HG03442 (cell line): ENCODE results near the gene C16orf54.
"Not testable (repeated sequence)": the region's sequence is repeated elsewhere in the genome, so short reads cannot be mapped to it uniquely, and the experiment has no call there.

Experiments
- ATAC-seq: cut with Tn5 transposase; IDR thresholded peaks from one replicate; pipeline ENCODE4 v1.9.1; 2021; ENCODE audit warnings: mild to moderate bottlenecking, moderate library complexity; ENCODE audit not compliant: unreplicated experiment

Gene C16orf54

GRCh38 chr16:29710227-29711219 is 35.3 kb downstream of the C16orf54 start:
- no peak for ATAC-seq

GRCh38 chr16:29709657-29710056 is 36.1 kb downstream of the C16orf54 start:
- ATAC-seq = not testable (repeated sequence)

DNA sequence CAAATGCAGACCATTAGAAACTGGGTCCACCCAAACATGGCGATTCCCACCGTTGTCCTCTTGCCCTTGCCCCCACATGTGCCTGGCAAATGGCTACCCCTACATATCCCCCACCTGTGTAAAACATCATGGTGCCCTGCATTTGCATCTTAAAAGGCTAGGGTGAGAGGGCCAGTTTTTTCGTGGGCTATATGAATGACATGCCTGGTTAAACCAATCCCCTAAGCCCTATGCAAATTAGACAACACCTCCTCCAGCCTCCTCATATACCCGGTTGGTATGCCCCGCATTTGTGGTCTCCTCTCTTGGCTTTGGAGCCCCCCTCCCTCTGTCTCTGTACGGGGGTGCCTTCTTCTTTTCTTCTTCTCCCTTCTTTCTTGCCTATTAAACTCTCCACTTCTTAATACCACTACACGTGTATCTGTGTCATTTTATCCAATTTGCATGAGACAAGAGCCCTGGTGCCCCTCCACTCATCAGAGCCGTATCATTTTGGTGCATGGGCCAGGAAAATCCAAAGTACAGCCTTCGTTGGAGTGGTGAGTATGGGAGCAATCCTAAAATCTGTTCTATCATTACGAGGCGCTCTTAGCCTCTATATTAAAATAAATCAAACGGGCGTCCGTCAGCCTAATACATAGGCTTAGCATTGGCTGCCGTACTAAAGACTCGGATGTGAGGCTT is 36.7 kb downstream of the C16orf54 start:
- no peak for ATAC-seq

DNA sequence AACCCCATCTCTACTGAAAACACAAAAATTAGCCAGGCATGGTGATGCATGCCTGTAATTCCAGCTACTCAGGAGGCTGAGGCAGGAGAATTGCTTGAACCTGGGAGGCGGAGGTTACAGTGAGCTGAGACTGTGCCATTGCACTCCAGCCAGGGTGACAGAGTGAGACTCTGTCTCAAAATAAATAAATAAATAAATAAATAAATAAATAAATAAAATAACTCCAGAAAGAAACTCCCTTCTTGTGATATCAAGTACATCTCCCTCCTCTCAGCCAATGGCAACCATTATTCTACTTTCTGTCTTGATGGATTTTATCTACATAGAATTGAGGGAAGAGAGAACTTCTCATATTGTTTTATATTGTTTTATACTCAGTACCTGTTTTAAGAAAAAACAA is 38.6 kb downstream of the C16orf54 start:
- ATAC-seq = not testable (repeated sequence)

DNA sequence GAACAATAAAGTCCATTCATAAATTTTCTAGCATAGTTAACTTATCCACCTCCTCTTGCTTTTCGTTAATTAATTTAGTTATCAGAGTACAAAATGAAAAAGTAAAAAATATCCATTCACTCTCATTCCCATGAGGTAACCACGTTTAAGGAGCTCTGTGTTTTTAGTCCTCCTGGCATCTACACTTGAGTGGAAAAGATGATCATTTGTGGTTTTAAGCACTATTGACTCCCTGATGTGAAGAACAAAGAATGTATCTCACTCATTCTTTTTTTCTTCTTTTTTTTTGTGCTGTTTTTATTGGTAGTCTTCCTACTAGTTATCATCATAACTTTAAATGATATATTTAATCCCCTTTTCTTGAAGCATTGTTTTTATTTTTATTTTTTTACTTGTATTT is 40.8 kb downstream of the C16orf54 start:
- ATAC-seq = no peak

GRCh38 chr16:29702269-29702668 is 43.5 kb downstream of the C16orf54 start:
- no peak for ATAC-seq

DNA sequence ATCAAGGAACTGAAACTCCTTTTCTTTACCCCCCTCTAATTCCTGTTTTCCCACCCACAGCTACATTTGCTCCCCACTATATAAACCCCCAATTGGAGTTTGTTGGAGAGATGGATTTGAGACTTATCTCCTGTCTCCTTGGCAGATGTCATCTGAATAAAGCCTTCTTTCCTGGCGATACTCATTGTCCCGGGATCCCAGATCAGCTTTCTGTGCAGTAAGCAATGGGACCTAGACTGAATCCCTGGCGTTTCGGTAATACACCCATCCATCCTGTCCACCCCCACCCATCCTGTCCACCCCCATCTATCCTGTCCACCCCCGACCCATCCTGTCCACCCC is 44.6 kb downstream of the C16orf54 start:
- no peak for ATAC-seq

DNA sequence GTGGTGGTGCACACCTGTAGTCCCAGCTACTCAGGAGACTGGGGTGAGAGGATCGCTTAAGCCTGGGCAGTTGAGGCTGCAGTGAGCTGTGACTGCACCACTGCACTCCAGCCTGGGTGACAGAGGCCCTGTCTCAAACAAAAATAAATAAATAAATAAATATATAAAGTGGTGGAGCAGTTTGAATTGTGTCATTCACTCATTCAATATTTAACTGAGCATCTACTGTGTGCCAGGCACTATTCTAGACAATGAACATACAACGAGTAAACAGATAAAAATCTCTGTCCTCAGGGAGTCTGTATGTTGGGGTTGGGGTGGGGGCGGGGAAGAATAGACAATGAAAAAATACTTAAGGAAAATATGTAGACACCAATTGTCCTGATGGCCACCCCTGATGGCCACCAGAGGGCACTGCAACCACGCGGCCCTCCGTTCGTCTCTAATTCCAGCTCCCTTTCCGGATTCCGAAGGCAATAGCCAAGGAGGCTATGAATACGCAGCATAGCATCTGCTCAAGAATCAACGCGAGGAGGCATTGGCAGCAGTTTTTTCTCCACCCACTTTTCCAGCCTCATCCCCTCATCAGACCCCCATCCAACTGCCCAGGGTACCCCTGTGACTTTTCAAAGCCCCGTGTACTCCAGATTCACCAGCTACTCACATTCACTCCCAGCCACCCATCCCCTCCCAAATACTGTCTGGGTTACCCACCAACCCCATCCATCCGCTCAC is 45.4 kb downstream of the C16orf54 start:
- no peak for ATAC-seq

GRCh38 chr16:29699324-29700219 is 46.2 kb downstream of the C16orf54 start:
- no peak for ATAC-seq

DNA sequence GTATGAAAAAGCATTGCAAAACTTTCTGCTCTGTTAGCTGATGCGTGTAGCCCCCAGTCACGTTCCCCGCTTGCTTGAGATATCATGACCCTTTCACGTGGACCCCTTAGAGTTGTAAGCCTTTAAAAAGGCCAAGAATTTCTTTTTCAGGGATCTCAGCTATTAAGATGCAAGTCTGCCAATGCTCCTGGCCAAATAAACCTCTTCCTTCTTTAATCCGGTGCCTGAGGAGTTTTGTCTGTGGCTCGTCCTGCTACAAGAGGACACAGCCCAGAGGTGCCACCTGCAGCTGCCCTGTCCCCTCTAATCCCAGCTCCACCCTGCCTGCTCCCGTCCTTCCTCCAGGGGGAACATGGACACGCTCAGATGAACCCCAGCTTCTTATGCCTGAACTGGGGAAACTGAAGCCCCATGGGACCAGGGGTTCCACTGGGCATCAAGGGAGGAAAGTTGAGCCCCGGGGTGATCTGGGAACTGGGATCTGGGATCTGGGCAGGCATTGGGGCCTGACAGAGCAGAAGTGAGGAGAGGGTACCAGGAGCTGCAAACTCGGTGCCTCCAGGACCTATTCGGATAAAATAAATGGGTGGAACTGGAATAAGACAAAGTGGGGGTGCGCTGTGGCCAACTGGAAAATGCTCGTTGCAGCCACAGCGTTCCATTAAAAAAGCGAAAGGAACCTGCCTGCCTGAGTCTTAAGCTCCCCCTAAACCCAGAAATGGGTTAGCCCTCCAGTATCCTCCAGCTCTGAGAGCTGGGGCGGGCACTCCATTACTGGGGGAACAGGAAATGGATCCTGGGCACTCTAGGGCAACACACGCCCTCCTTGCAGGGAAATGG is 47.1 kb downstream of the C16orf54 start:
- no peak for ATAC-seq

DNA sequence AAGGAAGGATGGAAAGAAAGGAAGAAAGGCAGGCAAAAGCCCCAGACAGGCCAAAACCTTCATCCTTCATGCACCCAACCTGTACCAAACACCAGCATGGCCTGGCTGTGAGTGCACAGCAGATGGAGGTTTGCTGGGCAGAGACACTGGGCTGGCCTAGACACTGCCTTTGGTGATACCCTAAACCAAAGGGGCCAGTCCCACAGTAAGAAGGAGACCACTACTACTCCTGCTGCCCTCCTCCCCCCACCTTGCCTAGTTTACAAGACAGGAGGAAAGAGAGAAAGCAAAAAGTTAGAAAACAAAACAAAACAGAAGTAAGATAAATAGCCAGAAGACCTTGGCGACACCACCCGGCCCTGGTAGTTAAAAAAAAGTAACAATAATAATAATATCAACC is 47.7 kb downstream of the C16orf54 start:
- ATAC-seq = no peak

DNA sequence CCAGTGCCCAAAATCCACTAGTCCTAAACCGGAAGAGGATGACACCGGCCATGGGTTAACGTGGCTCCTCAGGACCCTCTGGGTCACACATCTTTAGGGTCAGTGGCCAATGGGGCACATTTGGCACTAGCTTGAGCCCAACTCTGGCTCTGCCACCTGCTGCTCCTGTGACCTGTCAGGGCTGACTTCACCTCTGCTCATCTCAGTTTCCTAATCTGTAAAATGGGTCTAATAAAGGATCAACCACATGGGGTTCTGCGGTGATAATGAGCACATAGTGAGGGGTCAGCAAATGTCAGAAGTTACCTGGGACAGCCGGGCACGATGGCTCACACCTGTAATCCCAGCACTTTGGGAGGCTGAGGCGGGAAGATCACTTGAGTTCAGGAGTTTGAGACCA is 48.4 kb downstream of the C16orf54 start:
- ATAC-seq = no peak

DNA sequence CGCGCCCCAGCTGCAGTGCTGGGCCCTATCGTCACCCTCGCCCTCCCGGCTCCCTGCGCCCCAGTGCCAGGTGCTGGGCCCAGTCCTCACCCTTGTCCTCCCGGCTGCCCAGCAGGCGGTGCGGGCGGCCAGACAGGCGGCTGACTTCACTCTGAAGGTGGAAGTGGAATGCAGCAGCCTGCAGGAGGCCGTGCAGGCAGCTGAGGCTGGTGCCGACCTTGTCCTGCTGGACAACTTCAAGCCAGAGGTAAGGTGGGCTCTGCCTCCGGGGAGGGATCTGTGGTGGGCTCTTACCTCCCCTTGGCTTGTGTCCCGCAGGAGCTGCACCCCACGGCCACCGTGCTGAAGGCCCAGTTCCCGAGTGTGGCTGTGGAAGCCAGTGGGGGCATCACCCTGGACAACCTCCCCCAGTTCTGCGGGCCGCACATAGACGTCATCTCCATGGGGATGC is 48.9 kb downstream of the C16orf54 start:
- ATAC-seq = no peak

DNA sequence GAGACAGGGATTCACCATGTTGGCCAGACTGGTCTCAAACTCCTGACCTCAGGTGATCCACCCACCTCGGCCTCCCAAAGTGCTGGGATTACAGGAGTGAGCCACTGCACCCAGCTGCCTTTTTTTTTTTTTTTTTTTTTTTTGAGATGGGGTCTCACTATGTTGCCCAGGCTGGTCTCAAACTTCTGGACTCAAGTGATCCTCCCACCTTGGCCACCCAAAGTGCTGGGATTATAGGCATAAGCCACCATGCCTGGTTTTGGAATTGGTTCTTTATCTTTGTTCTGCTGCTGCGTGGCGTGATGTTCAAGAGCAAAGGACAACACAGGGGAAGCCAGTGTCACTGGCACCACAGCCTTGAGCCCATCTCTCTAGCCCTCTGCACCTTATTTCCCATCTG is 50.1 kb downstream of the C16orf54 start:
- ATAC-seq = not testable (repeated sequence)

GRCh38 chr16:29694384-29695195 is 51.2 kb downstream of the C16orf54 start:
- ATAC-seq = no peak

DNA sequence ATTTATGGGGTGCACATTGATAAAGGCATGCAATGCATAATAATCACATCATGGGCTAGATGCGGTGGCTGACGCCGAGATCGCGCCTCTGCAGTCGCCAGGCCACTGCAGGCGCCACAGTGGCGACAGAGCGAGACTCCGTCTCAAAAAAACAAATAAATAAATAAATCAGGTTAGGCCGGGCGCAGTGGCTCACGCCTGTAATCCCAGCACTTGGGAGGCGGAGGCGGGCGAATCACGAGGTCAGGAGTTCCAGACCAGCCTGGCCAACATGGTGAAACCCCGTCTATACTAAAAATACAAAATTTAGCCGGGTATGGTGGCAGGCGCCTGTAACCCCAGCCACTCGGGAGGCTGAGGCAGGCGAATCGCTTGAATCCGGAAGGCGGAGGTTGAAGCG is 53.2 kb downstream of the C16orf54 start:
- not testable (repeated sequence) for ATAC-seq
